ENCODE results near the gene YWHAH. TPM values are rescaled to one million over a fixed set of nuclear protein-coding genes. Genes with fewer than 3 reads are reported as not detected.

YWHAH gene
- total RNA-seq: 100 to 1,000 TPM; 174 to 175 TPM

DNA sequence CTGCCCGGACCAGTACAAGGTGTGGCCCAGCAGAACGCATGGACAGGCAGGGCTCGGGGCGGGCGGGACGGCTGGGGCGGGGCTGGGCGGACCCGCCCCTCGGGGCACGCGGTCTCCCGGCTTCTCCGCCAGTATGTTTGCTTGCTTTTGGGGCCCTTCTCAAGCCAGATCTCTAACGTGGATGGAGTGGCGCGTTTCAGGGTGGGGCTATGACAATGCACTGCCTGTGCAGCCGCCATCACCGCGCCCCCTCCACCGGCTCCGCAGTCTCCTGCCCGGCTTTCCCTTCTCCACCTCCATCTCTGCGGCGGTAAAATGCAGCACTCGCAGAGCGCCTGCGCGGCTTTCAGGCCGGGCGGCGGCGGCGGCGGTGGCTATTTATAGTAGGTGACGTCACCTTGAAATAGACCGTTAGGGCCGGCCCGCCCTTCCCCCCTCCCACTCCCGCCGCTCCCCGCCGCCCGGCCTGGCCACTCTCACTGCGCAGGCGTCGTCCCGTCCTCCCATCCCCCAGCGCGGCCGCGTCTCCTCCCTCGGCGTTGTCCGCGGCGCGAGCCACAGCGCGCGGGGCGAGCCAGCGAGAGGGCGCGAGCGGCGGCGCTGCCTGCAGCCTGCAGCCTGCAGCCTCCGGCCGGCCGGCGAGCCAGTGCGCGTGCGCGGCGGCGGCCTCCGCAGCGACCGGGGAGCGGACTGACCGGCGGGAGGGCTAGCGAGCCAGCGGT is at the start of gene YWHAH:
YWHAH (plus strand) TSS at position 558 of the 722 bp plus-strand sequence. CDS start 199 bp downstream, outside the sequence.
- H3K4me3 ChIP-seq: peak within 1 kb of the TSS; percentile 99
- H3K27me3 ChIP-seq (replicated peaks; ENCODE audit: insufficient read depth): no peaks in the 10 kb centered on the region
- no peak for TF ChIP-seq CTCF (IDR thresholded peaks at IDR 0.05)
- DNase-seq (ENCODE audit: low spot score) (peak; percentile 82), ATAC-seq (ENCODE audit: insufficient number of reproducible peaks, low FRiP score, low read depth) (peak; percentile 86)
- H3K9me3 ChIP-seq: no peaks in the 10 kb centered on the region
- H3K4me1 ChIP-seq (ENCODE audit: control insufficient read depth in 1 of 2, low read depth in 2 of 2): peaks cover 19 to 36% of the 10 kb centered on the region in 2 donors
- peak within 1 kb of the TSS; percentile 89 to 96 for H3K27ac ChIP-seq
- H3K36me3 ChIP-seq: no peaks in the 10 kb centered on the region

DNA sequence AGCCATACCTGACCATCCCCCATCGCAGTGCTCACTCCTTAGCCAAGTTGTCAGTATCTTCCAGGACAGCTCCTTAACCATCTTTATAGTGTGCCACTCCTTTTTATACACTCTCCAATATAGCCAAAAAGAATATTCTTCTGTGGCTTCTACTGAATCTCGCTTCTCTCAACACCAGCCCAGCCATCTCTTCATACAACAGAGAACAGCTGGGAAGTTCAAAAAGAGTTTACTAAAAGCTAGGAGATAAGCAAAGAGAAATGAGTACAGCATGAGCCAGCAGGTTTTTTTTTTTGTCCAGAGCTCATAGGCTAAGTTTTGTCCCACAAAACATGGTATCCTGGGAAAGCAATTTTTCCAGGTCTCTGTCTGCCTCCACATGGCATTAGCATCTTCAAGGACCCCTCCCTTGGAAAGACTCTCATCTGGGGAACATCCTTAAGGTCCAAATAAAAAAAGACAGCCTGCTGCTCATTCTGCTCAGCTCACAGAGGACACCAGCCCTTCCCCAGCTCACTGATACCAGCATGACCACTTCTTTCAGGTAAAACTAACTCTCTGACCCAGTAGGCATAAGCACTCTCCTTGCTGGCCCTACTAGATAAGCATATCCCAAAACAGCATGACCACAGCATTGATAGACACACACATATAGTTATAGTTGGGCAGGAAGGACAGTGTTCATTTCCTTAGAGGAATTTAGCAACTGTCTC is 48.8 kb upstream of the YWHAH start:
- no peak for ATAC-seq (ENCODE audit: insufficient number of reproducible peaks, low FRiP score, low read depth)
- no peaks in the 10 kb centered on the region for H3K9me3 ChIP-seq
- H3K4me1 ChIP-seq (ENCODE audit: control insufficient read depth in 1 of 2, low read depth in 2 of 2): no peaks in the 10 kb centered on the region
- TF ChIP-seq CTCF (IDR thresholded peaks at IDR 0.05): no peak
- no peaks in the 10 kb centered on the region for H3K27me3 ChIP-seq (replicated peaks; ENCODE audit: insufficient read depth)
- no peak overlapping the region for H3K4me3 ChIP-seq
- H3K27ac ChIP-seq: no peak overlapping the region
- peaks cover 22% of the 10 kb centered on the region for H3K36me3 ChIP-seq
- no peak for DNase-seq (ENCODE audit: low spot score)

- no peaks in the 10 kb centered on the region for H3K27me3 ChIP-seq (replicated peaks; ENCODE audit: insufficient read depth)
- DNase-seq (ENCODE audit: low spot score) (no peak), ATAC-seq (ENCODE audit: insufficient number of reproducible peaks, low FRiP score, low read depth) (no peak)
- H3K36me3 ChIP-seq: peaks cover 26% of the 10 kb centered on the region
- no peaks in the 10 kb centered on the region for H3K4me1 ChIP-seq (ENCODE audit: control insufficient read depth in 1 of 2, low read depth in 2 of 2)
- H3K4me3 ChIP-seq: no peak overlapping the region
- H3K9me3 ChIP-seq: no peaks in the 10 kb centered on the region
- H3K27ac ChIP-seq: no peak overlapping the region
- TF ChIP-seq CTCF (IDR thresholded peaks at IDR 0.05): no peak
These were observed 47.9 kb upstream of the YWHAH start for GRCh38 chr22:31896472-31896871.

DNA sequence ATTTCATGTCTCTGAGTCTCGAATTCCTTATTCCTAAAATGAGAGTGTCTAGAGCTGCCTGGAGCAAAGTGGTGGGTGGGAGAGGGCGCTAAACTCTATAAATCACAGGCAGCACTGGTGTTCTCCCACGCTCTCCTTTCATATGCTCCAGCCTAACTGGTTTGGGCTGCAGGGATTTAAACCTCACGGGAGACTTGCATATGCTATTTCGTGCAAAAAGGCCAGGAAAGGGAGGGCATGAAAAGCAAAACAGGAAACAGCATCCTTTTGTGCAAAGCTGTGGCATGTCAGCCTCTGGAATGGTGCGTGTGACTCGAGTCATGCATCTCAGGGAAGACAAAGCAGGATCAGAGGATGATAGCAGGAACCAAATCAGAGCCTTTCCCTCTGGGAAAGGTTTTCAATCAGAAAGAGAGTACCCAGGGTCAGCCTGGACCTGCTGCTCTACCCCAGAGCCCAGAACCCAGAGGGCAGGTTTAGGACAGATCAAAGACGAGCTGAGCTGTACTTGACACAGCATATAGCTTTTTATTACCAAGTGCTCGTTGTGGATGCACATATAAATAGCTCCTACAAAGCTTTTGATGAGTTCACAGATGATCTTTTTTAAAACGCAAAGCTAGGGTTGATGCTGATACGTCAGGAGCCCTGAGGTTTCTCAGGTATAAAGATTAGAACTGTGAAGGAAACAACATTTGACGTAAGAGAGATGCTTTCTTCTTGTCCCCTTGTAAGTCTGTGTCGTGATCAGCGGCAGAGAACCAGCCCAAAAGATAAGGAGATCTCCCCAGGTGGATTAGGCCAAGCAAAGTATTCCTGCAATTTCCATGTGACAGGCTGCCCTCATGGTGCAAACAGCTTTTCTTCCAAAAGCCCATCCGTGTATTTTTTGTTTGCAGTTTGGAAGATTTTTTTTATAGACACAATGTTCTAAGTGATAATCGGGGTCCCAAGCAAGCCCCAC is 46.2 kb upstream of the YWHAH start:
- peaks cover 36% of the 10 kb centered on the region for H3K36me3 ChIP-seq
- DNase-seq (ENCODE audit: low spot score) (no peak), ATAC-seq (ENCODE audit: insufficient number of reproducible peaks, low FRiP score, low read depth) (no peak)
- TF ChIP-seq CTCF (IDR thresholded peaks at IDR 0.05): no peak
- no peaks in the 10 kb centered on the region for H3K4me1 ChIP-seq (ENCODE audit: control insufficient read depth in 1 of 2, low read depth in 2 of 2)
- no peak overlapping the region for H3K4me3 ChIP-seq
- H3K9me3 ChIP-seq: no peaks in the 10 kb centered on the region
- H3K27me3 ChIP-seq (replicated peaks; ENCODE audit: insufficient read depth): no peaks in the 10 kb centered on the region
- H3K27ac ChIP-seq: no peak overlapping the region

Data from thoracic aorta (tissue), 2 donors.